Dermis microvascular lymphatic vessel endothelial cell (primary cell): ENCODE results near the gene PNCK. TPM values are rescaled to one million over a fixed set of nuclear protein-coding genes. Genes with fewer than 3 reads are reported as not detected.

Experiments used
- DNase-seq, 2 donors: peaks; one replicate each; pipeline versions ENCODE4 v3.0.0 to v3.0.0-alpha.2; 2010; ENCODE audit warnings: low read depth in 2 of 2
- total RNA-seq: library from RNA; depleted of rRNA; stranded (reverse); fragments of >200 nt; gene quantifications from 2 replicates; pipeline ENCODE4 v1.2.1, GENCODE V29; 2014

Gene PNCK
- total RNA-seq, 1 donor from 2014 or later = not detected

DNA sequence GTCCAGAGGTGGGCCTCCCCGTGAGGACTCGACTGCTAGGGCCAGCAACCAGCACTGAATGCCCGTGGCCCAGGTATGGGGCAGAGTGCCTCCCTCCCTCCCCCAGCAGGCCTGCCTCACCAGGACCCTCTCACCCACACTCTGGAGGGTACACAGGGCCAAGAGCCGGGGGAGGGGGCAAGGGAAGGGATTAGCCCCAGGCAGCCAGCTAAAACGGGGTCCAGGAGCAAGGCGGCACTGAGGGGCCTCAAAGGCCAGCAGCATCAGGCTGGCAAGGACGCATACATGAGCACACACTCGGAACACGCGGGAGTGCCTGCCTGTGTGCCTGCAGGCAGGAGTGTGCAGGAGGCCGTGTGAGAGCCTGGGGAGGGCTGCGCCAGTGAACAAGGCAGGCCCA, 44.9 kb downstream of the PNCK start:
- DNase-seq = no peak

DNA sequence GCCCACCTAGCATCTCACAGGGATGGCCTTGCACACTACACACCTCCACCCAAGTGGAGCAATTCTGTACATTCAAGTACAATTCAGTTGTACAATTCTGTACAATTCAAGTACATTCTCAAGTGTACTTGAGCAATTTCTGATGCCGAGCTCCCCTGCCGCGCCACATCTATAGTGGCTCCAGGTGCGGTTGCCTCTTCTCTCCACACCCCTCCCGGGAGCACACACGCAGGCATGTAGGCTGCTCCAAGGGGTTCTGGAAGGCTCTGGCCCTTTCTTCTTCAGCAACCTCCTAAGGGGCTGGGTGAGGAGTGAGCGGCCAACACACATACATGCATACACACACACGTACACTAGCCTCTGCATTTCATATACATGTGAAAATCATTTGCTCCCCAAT, 45.5 kb downstream of the PNCK start:
- no peak for DNase-seq

DNA sequence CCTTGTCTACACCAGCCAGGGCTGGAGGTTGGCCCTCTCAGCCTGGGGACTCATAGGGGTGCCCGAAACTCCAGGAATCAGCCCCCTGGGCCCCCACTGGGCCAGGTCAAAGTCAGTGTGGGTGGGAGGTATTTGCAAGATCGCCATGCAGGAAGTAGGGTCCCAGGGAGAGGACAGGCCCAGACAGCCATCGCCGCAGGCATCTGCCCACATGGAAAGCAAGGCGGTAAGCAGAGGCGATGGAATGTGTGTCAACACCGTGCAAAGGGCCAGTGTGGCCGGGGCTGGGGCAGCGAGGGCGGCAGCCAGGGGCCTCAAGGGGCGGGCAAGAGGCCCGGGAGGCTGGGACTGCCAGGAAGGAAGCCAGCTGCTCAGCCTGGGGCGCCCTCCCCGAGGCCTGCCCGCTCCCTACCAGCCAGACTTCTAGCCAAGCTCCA, 45.9 kb downstream of the PNCK start:
- DNase-seq = no peak

GRCh38 chrX:153626863-153627674, 46.5 kb downstream of the PNCK start:
- no peak for DNase-seq

DNA sequence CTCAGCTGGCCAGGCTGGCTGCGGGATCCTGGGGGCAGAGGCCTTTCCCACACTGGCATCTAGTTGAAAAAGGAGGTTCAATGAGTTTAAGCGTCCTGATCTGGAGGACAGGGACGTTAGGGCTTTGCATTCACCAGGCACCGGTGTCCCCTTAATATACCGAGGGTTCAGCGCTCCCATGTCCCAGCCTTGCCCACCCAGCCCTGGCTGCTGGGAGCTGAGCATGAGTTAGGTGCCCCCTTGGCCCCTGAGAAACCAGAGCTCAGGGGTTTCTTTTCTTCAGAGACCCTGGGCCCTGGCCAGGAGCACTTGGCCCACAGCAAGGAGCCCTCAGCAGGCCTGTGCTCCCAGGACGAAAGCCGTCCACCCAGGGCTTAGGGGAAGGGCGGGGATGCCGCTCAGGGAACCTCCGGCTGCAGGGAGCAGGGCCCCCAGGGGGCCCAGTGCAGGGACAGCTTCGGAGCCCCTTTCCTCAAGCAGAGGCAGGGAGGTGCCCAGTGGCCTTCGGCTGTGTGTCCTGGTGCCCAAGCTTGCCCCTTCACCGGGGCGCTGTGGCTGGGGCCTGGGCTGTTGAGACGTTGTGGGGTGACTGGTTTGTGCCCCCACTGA, 47.5 kb downstream of the PNCK start:
- no peak for DNase-seq

GRCh38 chrX:153625271-153626024, 48.2 kb downstream of the PNCK start:
- DNase-seq = no peak

GRCh38 chrX:153624196-153625091, 49.2 kb downstream of the PNCK start:
- no peak for DNase-seq

GRCh38 chrX:153623310-153624029, 50.1 kb downstream of the PNCK start:
- no peak for DNase-seq

- DNase-seq = no peak
These were observed 50.8 kb downstream of the PNCK start for GRCh38 chrX:153622661-153623309.

DNA sequence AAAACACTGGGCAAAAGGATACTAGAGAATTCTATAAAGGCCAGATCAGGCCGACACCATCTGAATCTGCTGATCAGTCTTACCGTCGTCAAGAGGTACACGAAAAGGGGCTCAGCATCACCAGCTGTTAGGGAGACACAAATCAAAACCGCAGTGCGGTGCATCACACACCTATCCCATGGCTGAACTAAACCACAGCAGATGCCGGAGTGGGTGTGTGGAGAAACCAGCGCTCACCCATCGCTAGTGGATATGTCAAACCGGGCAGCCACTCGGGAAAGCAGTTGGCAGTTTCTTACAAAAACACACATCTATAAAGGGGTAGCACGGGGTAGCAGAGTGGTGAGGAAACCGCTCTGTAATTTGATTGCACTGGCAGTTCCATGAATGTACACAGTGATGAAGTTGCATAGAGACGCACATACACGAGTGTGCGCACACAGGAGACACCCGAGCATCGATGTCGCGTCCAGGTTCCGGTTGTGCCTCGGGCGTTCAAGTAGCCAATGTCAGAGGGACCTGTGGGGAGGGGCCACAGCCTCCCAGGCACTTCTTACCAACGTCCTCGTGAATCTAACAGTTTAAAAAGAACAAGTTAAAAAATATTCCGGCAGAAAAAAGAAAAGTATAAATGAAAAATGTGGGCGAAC, 51.5 kb downstream of the PNCK start:
- no peak for DNase-seq

GRCh38 chrX:153620576-153620975, 53.0 kb downstream of the PNCK start:
- no peak for DNase-seq

Other genes starting within 250 kb of the PNCK start
- gene TREX2, start 227.8 kb downstream of the PNCK start, total RNA-seq = 2.3 and 7.6 TPM in 2 replicates
- gene HAUS7, start 203.2 kb downstream of the PNCK start, total RNA-seq = 11.6 and 13.9 TPM in 2 replicates
- gene BGN, start 178.8 kb downstream of the PNCK start, total RNA-seq = 12.1 and 70.9 TPM in 2 replicates
- gene ATP2B3, start 156.2 kb downstream of the PNCK start, total RNA-seq = not detected in 2 replicates
- 37.3 and 39.0 TPM in 2 replicates for gene CCNQ, start 74.7 kb downstream of the PNCK start, total RNA-seq
- gene DUSP9, start 26.6 kb downstream of the PNCK start, total RNA-seq = under 0.01 and 0.13 TPM in 2 replicates
- gene SLC6A8, start 14.1 kb upstream of the PNCK start, total RNA-seq = 5.5 and 5.9 TPM in 2 replicates
- 341 and 362 TPM in 2 replicates for gene BCAP31, start 50.6 kb upstream of the PNCK start, total RNA-seq
- 6.2 and 9.1 TPM in 2 replicates for gene ABCD1, start 51.0 kb upstream of the PNCK start, total RNA-seq
- gene PLXNB3, start 90.4 kb upstream of the PNCK start, total RNA-seq = 2.4 and 6.7 TPM in 2 replicates
- 0.13 and 0.25 TPM in 2 replicates for gene SRPK3, start 107.2 kb upstream of the PNCK start, total RNA-seq
- gene IDH3G, start 120.6 kb upstream of the PNCK start, total RNA-seq = 35.9 and 49.6 TPM in 2 replicates
- 134 and 155 TPM in 2 replicates for gene SSR4, start 120.9 kb upstream of the PNCK start, total RNA-seq
- gene PDZD4, start 156.7 kb upstream of the PNCK start, total RNA-seq = 0.26 and 0.89 TPM in 2 replicates
- gene L1CAM, start 212.4 kb upstream of the PNCK start, total RNA-seq = 0.13 TPM in 2 replicates
- gene AVPR2, start 230.9 kb upstream of the PNCK start, total RNA-seq = 1.9 and 2.0 TPM in 2 replicates